NCI-H2227 (cell line): ENCODE measurements around the gene ADCY1.

Source experiments
- DNase-seq: peaks from one replicate; lab custom pipeline; 2025; ENCODE audit not compliant: unreplicated experiment; lab: John Stamatoyannopoulos, UW

Gene ADCY1

GRCh38 chr7:45623157-45623556 lies 49.0 kb downstream of the ADCY1 start:
- DNase-seq, result no peak

GRCh38 chr7:45623740-45624391 lies 49.7 kb downstream of the ADCY1 start:
- no peak for DNase-seq

DNA sequence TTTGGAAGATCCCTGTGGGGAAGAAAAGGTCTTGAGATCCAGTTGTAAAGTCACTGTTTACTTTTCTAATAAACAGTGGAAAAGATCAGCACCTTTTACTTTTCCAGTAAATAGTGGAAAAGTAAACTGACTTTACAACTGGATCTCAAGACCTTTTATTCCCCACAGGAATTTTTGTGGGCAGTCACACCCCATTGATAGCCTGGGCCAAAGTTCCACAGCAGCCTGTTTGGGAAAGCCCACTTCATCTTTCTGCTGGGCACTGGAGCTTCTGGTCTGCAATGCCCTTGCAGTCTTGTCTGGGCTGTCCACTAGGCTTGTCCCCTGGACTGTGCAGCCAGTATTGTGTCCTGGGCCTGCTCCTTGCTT lies 50.2 kb downstream of the ADCY1 start:
- no peak for DNase-seq

DNA sequence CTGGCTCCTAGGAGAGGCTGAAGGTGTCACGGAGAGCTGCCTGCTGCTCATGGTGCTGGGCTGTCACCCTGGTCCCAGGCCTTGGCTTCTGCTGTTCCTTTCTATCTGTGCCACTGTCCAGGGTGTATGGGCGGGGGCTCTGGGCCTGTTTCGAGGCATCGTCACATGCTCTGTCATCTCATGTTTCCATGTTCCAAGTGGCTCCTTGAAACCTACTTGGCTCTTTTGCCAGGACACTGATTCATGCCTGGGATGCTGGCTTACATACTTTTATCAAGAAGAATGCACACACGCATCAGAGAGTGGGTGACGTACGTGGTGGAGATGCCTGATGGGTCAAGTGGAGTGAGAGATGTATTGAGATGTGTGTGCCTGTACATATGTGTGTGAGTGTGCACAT lies 50.9 kb downstream of the ADCY1 start:
- no peak for DNase-seq

DNA sequence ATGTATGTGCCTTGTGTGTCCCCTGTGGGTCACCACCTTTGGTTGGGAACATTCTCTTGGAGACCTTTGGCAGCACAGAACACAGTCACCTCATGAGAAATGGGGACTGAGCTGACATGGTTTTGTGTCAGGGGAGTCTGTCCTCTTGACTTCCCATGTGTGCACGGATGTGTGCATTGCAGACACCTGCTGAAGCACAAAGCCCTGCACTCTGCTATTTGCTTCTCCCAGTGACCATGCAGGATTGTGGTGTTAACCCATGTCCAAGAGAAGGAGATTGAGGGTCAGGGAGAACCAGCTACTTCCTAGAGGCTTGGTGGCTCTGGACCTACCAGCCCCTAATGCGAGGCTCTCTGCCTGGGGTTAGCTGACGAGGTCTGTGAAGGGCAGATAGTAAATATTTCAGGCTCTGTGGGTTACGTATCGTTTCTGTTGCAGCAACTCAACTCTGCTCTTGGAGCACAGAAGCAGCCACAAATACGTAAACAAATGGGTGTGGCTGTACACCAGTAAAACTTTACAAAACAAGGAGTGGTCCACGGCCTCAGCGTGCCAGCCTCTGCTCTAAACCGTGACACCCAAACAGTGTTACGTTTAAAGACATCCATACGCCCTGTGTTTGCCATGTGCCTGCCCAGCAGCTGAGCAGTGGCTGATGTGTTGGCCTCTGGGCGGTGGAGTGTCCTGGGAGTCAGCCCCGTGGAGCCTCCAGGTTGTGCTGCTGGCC lies 51.7 kb downstream of the ADCY1 start:
- DNase-seq, result no peak

GRCh38 chr7:45626441-45627430 lies 52.6 kb downstream of the ADCY1 start:
- no peak for DNase-seq

- DNase-seq, result no peak
Observed at GRCh38 chr7:45627691-45628456, 53.7 kb downstream of the ADCY1 start.

- no peak for DNase-seq
Observed at GRCh38 chr7:45631569-45631968, 57.4 kb downstream of the ADCY1 start.

- DNase-seq, result no peak
Observed at GRCh38 chr7:45636733-45637132, 62.6 kb downstream of the ADCY1 start.

GRCh38 chr7:45638916-45639315 lies 64.7 kb downstream of the ADCY1 start:
- DNase-seq, result no peak

GRCh38 chr7:45642044-45642443 lies 67.9 kb downstream of the ADCY1 start:
- DNase-seq, result no peak

DNA sequence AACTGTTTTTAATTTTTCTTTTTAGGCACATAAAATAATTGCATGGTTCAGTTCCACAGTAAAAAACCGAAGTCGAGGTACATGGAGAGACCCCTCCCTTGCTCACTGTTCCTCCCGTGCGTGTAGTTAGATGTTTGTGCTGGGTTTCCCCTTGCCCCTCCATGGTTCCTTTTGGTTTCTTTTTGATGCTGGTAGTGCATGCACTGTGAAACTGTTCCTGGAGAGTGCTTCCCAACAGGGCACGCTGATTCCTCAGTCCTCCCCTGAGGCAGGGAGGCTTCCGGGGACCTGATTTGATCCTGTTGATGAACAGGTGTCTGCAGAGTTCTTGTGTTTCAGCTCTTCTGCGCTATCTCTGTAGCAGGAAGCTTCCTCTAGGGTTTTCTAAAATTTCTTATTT lies 69.5 kb downstream of the ADCY1 start:
- DNase-seq, result no peak

- no peak for DNase-seq
Observed at GRCh38 chr7:45644237-45644636, 70.1 kb downstream of the ADCY1 start.

DNA sequence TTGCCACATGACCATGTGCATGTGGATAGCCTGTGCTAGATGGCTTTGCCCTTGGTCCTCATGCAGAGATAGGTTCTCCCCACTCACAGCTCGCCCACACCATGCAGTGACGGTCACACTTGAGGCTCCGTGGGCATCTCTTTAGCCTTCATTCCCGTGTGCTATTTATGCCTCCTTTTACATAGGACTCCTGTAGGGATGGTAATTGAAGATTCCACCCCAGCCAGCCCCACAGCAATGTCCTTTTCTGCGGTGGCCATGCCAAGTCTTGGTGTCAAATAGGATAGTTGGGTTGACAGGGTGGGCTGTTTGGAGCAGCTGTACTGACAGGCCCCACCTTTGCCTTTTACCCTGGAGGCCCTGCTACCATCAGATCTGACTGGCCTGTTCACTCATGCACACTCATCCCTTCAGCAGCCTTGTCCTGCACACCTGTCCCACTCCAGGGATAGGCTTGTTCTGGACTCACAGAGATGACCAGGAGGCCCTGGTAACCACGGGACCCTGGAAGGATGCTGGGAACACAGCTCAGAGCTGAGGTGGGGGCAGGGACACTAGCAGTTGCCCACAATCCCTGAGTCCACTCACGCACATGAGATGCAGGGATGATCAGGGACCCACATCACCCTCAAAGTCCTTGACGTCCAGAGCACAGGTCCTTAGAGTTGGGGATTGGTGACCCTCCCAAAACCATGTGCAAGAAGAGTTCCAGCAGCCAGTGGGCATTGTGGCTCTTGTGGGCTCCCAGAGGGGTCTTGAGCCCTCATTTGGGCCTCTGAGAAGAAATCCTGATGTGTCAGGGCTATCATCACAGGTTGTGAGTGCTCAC lies 71.2 kb downstream of the ADCY1 start:
- no peak for DNase-seq

GRCh38 chr7:45646207-45646821 lies 72.1 kb downstream of the ADCY1 start:
- DNase-seq, result no peak

- DNase-seq, result no peak
Observed at GRCh38 chr7:45646996-45647825, 73.0 kb downstream of the ADCY1 start.

- no peak for DNase-seq
Observed at GRCh38 chr7:45647967-45648670, 74.0 kb downstream of the ADCY1 start.

DNA sequence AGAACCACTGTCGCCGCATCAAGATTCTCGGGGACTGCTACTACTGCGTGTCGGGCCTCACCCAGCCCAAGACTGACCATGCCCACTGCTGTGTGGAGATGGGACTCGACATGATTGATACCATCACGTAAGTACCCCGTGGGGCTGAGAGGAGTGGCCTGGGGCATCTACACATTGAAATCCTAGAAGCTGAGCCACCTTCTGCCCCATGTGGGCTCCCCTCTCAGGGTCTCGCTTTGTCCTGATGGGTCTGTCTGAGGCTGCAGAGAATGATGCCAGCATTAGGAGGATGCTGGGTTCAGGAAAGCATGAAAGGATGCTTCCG lies 74.5 kb downstream of the ADCY1 start:
- no peak for DNase-seq
